H1 (cell line): ENCODE data around the gene AICDA. TPM values are rescaled to one million over a fixed set of nuclear protein-coding genes. Genes with fewer than 3 reads are reported as not detected.

Experiments
- CTCF ChIA-PET: fragments of 300-600 bp; sonication (Branson Sonifier 250); formaldehyde crosslinking; loops from one replicate; lab custom pipeline; 2021; ENCODE audit not compliant: partially characterized antibody; lab: Charles Lee
- POLR2A ChIA-PET: fragments of 300-600 bp; sonication (Branson Sonifier 250); formaldehyde crosslinking; loops from one replicate; lab custom pipeline; 2021; ENCODE audit warnings: inconsistent platforms; ENCODE audit not compliant: partially characterized antibody; lab: Charles Lee
- DNase-seq, 2 experiments: peaks; one replicate each; pipeline versions ENCODE4 v3.0.0 to v3.0.0-alpha.2; 2010 to 2022; ENCODE audit warnings: low spot score in 2 of 2, low read depth in 1 of 2, mixed read lengths in 1 of 2
- FAIRE-seq: peaks from 2 replicates; lab custom pipeline; 2011; peaks lifted over from hg19 to GRCh38; lab: Jason Lieb, UNC
- H2AFZ ChIP-seq: 2 replicates; pipeline ENCODE4 v1.8.1; 2012; ENCODE audit warnings: low read length, inconsistent platforms
- H2AK5ac ChIP-seq: 2 replicates; pipeline ENCODE4 v1.6.1; 2013; ENCODE audit warnings: low read depth, low read length
- H2BK120ac ChIP-seq: replicated peaks from 2 replicates; pipeline ENCODE3; 2013; ENCODE audit warnings: low read depth, low read length, inconsistent platforms
- H2BK12ac ChIP-seq: 2 replicates; pipeline ENCODE4 v1.6.1; 2013; ENCODE audit warnings: low read depth, low read length
- H2BK15ac ChIP-seq: 2 replicates; pipeline ENCODE4 v1.6.1; 2013; ENCODE audit warnings: low read length
- H2BK20ac ChIP-seq: 2 replicates; pipeline ENCODE4 v1.6.1; 2013; ENCODE audit warnings: low read length
- H2BK5ac ChIP-seq: 2 replicates; pipeline ENCODE4 v1.6.1; 2013; ENCODE audit warnings: low read depth, low read length
- H3K14ac ChIP-seq: 2 replicates; pipeline ENCODE4 v1.6.1; 2013; ENCODE audit warnings: inconsistent platforms; ENCODE audit not compliant: insufficient read length
- H3K18ac ChIP-seq: 2 replicates; pipeline ENCODE4 v1.6.1; 2013; ENCODE audit warnings: low read length; ENCODE audit errors: extremely low read depth
- H3K23ac ChIP-seq: 2 replicates; pipeline ENCODE4 v1.6.1; 2013; ENCODE audit warnings: inconsistent platforms; ENCODE audit not compliant: insufficient read length
- H3K23me2 ChIP-seq: 2 replicates; pipeline ENCODE4 v1.6.1; 2013; ENCODE audit warnings: low read depth, low read length
- H3K27ac ChIP-seq: 2 replicates; pipeline ENCODE4 v1.6.1; 2011; ENCODE audit warnings: low read depth, low read length, inconsistent platforms
- H3K27me3 ChIP-seq, 4 experiments: replicated peaks in 1 of 4; 1 replicate in 1 of 4; 2 replicates in 3 of 4; pipeline versions ENCODE4 v1.6.1 to v1.8.1; 2011 to 2013; ENCODE audit warnings: low read length in 3 of 4, mild to moderate bottlenecking in 3 of 4, inconsistent platforms in 2 of 4, mixed read lengths in 2 of 4, moderate library complexity in 1 of 4; ENCODE audit not compliant: control insufficient read depth in 3 of 4, insufficient read depth in 3 of 4; ENCODE audit errors: extremely low read depth in 1 of 4
- H3K36me3 ChIP-seq, 4 experiments: 2 replicates each; pipeline versions ENCODE4 v1.6.1 to v1.8.1; 2011 to 2013; ENCODE audit warnings: mild to moderate bottlenecking in 4 of 4, low read length in 3 of 4, moderate library complexity in 2 of 4, control low read depth in 1 of 4, inconsistent platforms in 1 of 4; ENCODE audit not compliant: insufficient read depth in 4 of 4, control insufficient read depth in 2 of 4
- H3K4ac ChIP-seq: replicated peaks from 2 replicates; pipeline ENCODE3; 2013; ENCODE audit warnings: low read length, low read depth, mixed read lengths, inconsistent platforms; ENCODE audit not compliant: insufficient read length
- H3K4me1 ChIP-seq, 4 experiments: replicated peaks in 1 of 4; 1 replicate in 1 of 4; 2 replicates in 3 of 4; pipeline versions ENCODE4 v1.6.1 to v1.8.1; 2011 to 2013; ENCODE audit warnings: low read length in 3 of 4, inconsistent platforms in 2 of 4, mixed read lengths in 1 of 4; ENCODE audit not compliant: insufficient read depth in 4 of 4, control insufficient read depth in 3 of 4
- H3K4me2 ChIP-seq, 2 experiments: 2 replicates each; pipeline versions ENCODE4 v1.6.1 to v1.8.1; 2011 to 2013; ENCODE audit warnings: low read depth in 2 of 2, low read length in 2 of 2, control low read depth in 1 of 2, inconsistent platforms in 1 of 2, mild to moderate bottlenecking in 1 of 2; ENCODE audit not compliant: insufficient read depth in 1 of 2
- H3K4me3 ChIP-seq, 4 experiments: fragments of 200-600, 300-600 bp in 1 of 4; sonication (generic), shearing (Covaris generic), sonication (Bioruptor Twin) in 1 of 4; 2 replicates each; pipeline versions ENCODE4 v1.5.1 to v1.8.1; 2011 to 2016; ENCODE audit warnings: low read length in 4 of 4, low read depth in 3 of 4, control low read depth in 2 of 4, inconsistent platforms in 2 of 4, mild to moderate bottlenecking in 2 of 4, mixed read lengths in 1 of 4, moderate library complexity in 1 of 4; ENCODE audit not compliant: insufficient read depth in 2 of 4; ENCODE audit errors: extremely low read depth in 1 of 4
- H3K56ac ChIP-seq: replicated peaks from 2 replicates; pipeline ENCODE3; 2013; ENCODE audit warnings: low read depth, mild to moderate bottlenecking, mixed read lengths, low read length, inconsistent platforms; ENCODE audit not compliant: insufficient read length
- H3K79me1 ChIP-seq: 2 replicates; pipeline ENCODE4 v1.6.1; 2013; ENCODE audit warnings: low read depth, low read length, control low read depth
- H3K79me2 ChIP-seq, 2 experiments: 2 replicates each; pipeline versions ENCODE4 v1.6.1 to v1.8.1; 2012 to 2013; ENCODE audit warnings: low read length in 2 of 2, mild to moderate bottlenecking in 2 of 2, inconsistent platforms in 1 of 2; ENCODE audit not compliant: insufficient read depth in 2 of 2, control insufficient read depth in 1 of 2
- H3K9ac ChIP-seq, 4 experiments: replicated peaks in 1 of 4; 1 replicate in 1 of 4; 2 replicates in 3 of 4; pipeline versions ENCODE4 v1.6.1 to v1.8.1; 2011 to 2013; ENCODE audit warnings: low read depth in 3 of 4, low read length in 3 of 4, control low read depth in 2 of 4, mild to moderate bottlenecking in 2 of 4, moderate library complexity in 2 of 4, inconsistent platforms in 1 of 4; ENCODE audit errors: extremely low read depth in 1 of 4
- H3K9me3 ChIP-seq, 2 experiments: 2 replicates each; pipeline versions ENCODE4 v1.6.1 to v1.8.1; 2012 to 2013; ENCODE audit warnings: mild to moderate bottlenecking in 2 of 2, moderate library complexity in 2 of 2, control low read depth in 1 of 2, inconsistent platforms in 1 of 2, low read depth in 1 of 2, low read length in 1 of 2, mixed read lengths in 1 of 2; ENCODE audit not compliant: insufficient read depth in 2 of 2
- H4K20me1 ChIP-seq, 2 experiments: replicated peaks in 1 of 2; 2 replicates each; pipeline versions ENCODE3 to v1.8.1; 2011 to 2013; ENCODE audit warnings: inconsistent platforms in 2 of 2, low read length in 2 of 2, mild to moderate bottlenecking in 1 of 2; ENCODE audit not compliant: insufficient read depth in 2 of 2, control insufficient read depth in 1 of 2
- H4K5ac ChIP-seq: 2 replicates; pipeline ENCODE4 v1.6.1; 2013; ENCODE audit warnings: low read length, low read depth, mixed read lengths, inconsistent platforms; ENCODE audit not compliant: insufficient read length
- H4K8ac ChIP-seq: 2 replicates; pipeline ENCODE4 v1.8.0; 2013; ENCODE audit warnings: mild to moderate bottlenecking, moderate library complexity, low read length, inconsistent platforms; ENCODE audit not compliant: insufficient read depth; ENCODE audit errors: extremely low read depth
- H4K91ac ChIP-seq: replicated peaks from 2 replicates; pipeline ENCODE3; 2013; ENCODE audit warnings: low read length, mixed read lengths, inconsistent platforms; ENCODE audit not compliant: insufficient read length
- CTCF ChIP-seq, 3 experiments: IDR thresholded peaks; 1 replicate in 2 of 3; 2 replicates in 1 of 3; pipeline versions ENCODE4 v1.5.1 to v1.6.1; 2011; ENCODE audit warnings: low read length in 3 of 3, mild to moderate bottlenecking in 3 of 3, inconsistent platforms in 2 of 3, low read depth in 1 of 3, moderate library complexity in 1 of 3; ENCODE audit not compliant: insufficient read depth in 1 of 3; ENCODE audit errors: control extremely low read depth in 1 of 3
- HDAC6 ChIP-seq: IDR thresholded peaks from one replicate; pipeline ENCODE4 v1.7.1; 2012; ENCODE audit warnings: low read depth, mild to moderate bottlenecking, inconsistent platforms, low read length, moderate library complexity
- PHF8 ChIP-seq: fragments of 200-600 bp; sonication (generic); conservative IDR thresholded peaks from 2 replicates; pipeline ENCODE4 v1.7.1; 2012; ENCODE audit warnings: low read depth, mild to moderate bottlenecking, inconsistent platforms, low read length, moderate library complexity
- RAD21 ChIP-seq, 2 experiments: IDR thresholded peaks in 1 of 2; conservative IDR thresholded peaks in 1 of 2; 2 replicates each; pipeline ENCODE4 v1.6.1; 2011; ENCODE audit warnings: low read depth in 2 of 2, low read length in 2 of 2, improper control_type of control experiment in 1 of 2, inconsistent platforms in 1 of 2, mild to moderate bottlenecking in 1 of 2, moderate library complexity in 1 of 2
- SP1 ChIP-seq: IDR thresholded peaks from 2 replicates; pipeline ENCODE4 v1.6.1; 2011; ENCODE audit warnings: low read depth, low read length
- USF2 ChIP-seq: IDR thresholded peaks from 2 replicates; pipeline ENCODE4 v1.6.1; 2011; ENCODE audit warnings: low read length, improper control_type of control experiment
- WGBS, 2 experiments: shearing (Covaris generic) in 1 of 2; methylation state at CpG; one replicate each; pipeline versions ENCODE4 v1.1.6 to v1.1.7; 2013 to 2015; ENCODE audit warnings: low lambda C conversion rate in 2 of 2, mixed read lengths in 2 of 2, inconsistent platforms in 1 of 2, low coverage in 1 of 2, missing lambda C conversion rate in 1 of 2; ENCODE audit not compliant: insufficient replicate concordance in 2 of 2, insufficient coverage in 1 of 2, insufficient read length in 1 of 2; ENCODE audit errors: extremely low coverage in 1 of 2, missing lambda C conversion rate in 1 of 2; 5-methylcytosine and 5-hydroxymethylcytosine counted together
- polyA plus RNA-seq, 7 experiments: library from polyadenylated mRNA; depleted of rRNA in 3 of 7; stranded (reverse) in 5 of 7; unstranded in 2 of 7; fragments of >200 nt in 5 of 7; fragments of 200-250 nt in 2 of 7; gene quantifications; 1 replicate in 5 of 7; 2 replicates in 1 of 7; 4 replicates in 1 of 7; pipeline versions ENCODE4 v1.2.1 to v1.2.3, GENCODE V29; 2011 to 2013; ENCODE audit warnings: missing spikeins in 2 of 7, mixed read lengths in 2 of 7
- total RNA-seq: library from RNA; stranded (reverse); fragmentation: NEBNext Ultra II Directional; extraction: Animal tissue kit (Norgen Biotek cat#: 25700); gene quantifications from 2 replicates; pipeline ENCODE4 v1.2.1, GENCODE V29; 2021
- TF ChIP-seq, protein P1 (sequence below): IDR thresholded peaks from 2 replicates; pipeline ENCODE4 v1.6.1; 2012; ENCODE audit warnings: low read length, inconsistent platforms

The AICDA gene
- total and polyA plus RNA-seq, 2 of the 8 experiments (the other 6 are each of a cell fraction or from before 2014, with no cell fraction given): not detected

- no peak overlapping the region for H4K5ac ChIP-seq
- H3K56ac ChIP-seq: no peak overlapping the region
- no peak overlapping the region for H2AFZ ChIP-seq
- H3K4me3 ChIP-seq: no peak overlapping the region
- no peak overlapping the region for H3K18ac ChIP-seq
- H4K8ac ChIP-seq: no peak overlapping the region
- H3K23ac ChIP-seq: no peak overlapping the region
- H2BK5ac ChIP-seq: no peak overlapping the region
- no peaks in the 10 kb centered on the region; a peak in 1 of 7 replicates for H3K27me3 ChIP-seq
- H2AK5ac ChIP-seq: no peak overlapping the region
- H3K79me1 ChIP-seq: no peaks in the 10 kb centered on the region
- no peak for FAIRE-seq
- no peak overlapping the region for H2BK120ac ChIP-seq
- H3K23me2 ChIP-seq: no peaks in the 10 kb centered on the region
- H3K79me2 ChIP-seq: no peaks in the 10 kb centered on the region
- H4K20me1 ChIP-seq: no peaks in the 10 kb centered on the region
- no peak for DNase-seq
- no peak overlapping the region for H3K14ac ChIP-seq
- CTCF ChIA-PET: interaction anchor here (0.7 to 3.3 kb wide), 5 partner anchors 18 to 84 kb away, joined by 3 to 21 read pairs (median 3); partner anchors contain the start of gene AICDA
- no peaks in the 10 kb centered on the region for H3K4me1 ChIP-seq
- H3K4ac ChIP-seq: no peak overlapping the region
- H3K27ac ChIP-seq: no peak overlapping the region
- 86% methylated on average over 3 of the region's 3 CpGs; no CpG with 5 or more reads in 1 of the 2 experiments for WGBS, 2 experiments
- H3K9me3 ChIP-seq: peaks cover 0 to 9% of the 10 kb centered on the region in 2 experiments; a peak in 1 of 4 replicates
- H2BK15ac ChIP-seq: no peak overlapping the region
- 0 out of 2 replicates have a peak overlapping the region, but pooled peaks have one; percentile 7 for H2BK12ac ChIP-seq
- POLR2A ChIA-PET: interaction anchor here (1.1 kb wide), 1 partner anchor 16 kb away, joined by 5 read pairs; no protein-coding TSS in a partner anchor
- H3K36me3 ChIP-seq: peaks cover 0 to 4% (median 0%) of the 10 kb centered on the region in 4 experiments; a peak in 1 of 8 replicates
- H4K91ac ChIP-seq: peak overlapping the region; percentile 73
- H2BK20ac ChIP-seq: peak overlapping the region; percentile 93; the same call in 1 of the 2 replicates
- H3K4me2 ChIP-seq: no peak overlapping the region
- no peak overlapping the region for H3K9ac ChIP-seq
- TF ChIP-seq USF2 (no peak), CTCF (IDR thresholded peaks at IDR 0.05; ENCODE audit: control extremely low read depth in 1 of 3, insufficient read depth in 1 of 3, low read depth in 1 of 3, low read length in 3 of 3) (no peak), PHF8 (no peak), RAD21 (IDR thresholded peaks at IDR 0.05 in 1 of 2, conservative IDR thresholded peaks at IDR 0.05 in 1 of 2; ENCODE audit: low read depth in 2 of 2, low read length in 2 of 2) (no peak), SP1 (no peak), HDAC6 (no peak)
- TF ChIP-seq, protein P1, sequence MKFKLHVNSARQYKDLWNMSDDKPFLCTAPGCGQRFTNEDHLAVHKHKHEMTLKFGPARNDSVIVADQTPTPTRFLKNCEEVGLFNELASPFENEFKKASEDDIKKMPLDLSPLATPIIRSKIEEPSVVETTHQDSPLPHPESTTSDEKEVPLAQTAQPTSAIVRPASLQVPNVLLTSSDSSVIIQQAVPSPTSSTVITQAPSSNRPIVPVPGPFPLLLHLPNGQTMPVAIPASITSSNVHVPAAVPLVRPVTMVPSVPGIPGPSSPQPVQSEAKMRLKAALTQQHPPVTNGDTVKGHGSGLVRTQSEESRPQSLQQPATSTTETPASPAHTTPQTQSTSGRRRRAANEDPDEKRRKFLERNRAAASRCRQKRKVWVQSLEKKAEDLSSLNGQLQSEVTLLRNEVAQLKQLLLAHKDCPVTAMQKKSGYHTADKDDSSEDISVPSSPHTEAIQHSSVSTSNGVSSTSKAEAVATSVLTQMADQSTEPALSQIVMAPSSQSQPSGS: no peak
These were observed 16.1 kb upstream of the AICDA start for GRCh38 chr12:8628731-8629130.
